DMS 273 (cell line): ENCODE measurements around the gene RPRML.
"Not testable (repeated sequence)": the region's sequence is repeated elsewhere in the genome, so short reads cannot be mapped to it uniquely, and the experiment has no call there.

ENCODE experiments used
- DNase-seq: peaks from one replicate; lab custom pipeline; 2025; ENCODE audit not compliant: unreplicated experiment; lab: John Stamatoyannopoulos, UW

The RPRML gene

GRCh38 chr17:46979147-46979863, at the start of gene RPRML:
Gene RPRML (minus strand): TSS chr17:46979253. CDS start chr17:46979007, 246 bp downstream.
- peak; percentile 92 for DNase-seq

GRCh38 chr17:47016966-47017365, 37.9 kb upstream of the RPRML start:
- not testable (repeated sequence) for DNase-seq

- no peak for DNase-seq
These were observed 34.3 kb upstream of the RPRML start for GRCh38 chr17:47013341-47013740.

GRCh38 chr17:47012457-47012856, 33.4 kb upstream of the RPRML start:
- no peak for DNase-seq

GRCh38 chr17:47009759-47010594, 30.9 kb upstream of the RPRML start:
- no peak for DNase-seq

- DNase-seq: no peak
These were observed 25.9 kb upstream of the RPRML start for GRCh38 chr17:47004906-47005305.

- DNase-seq: not testable (repeated sequence)
These were observed 24.8 kb upstream of the RPRML start for GRCh38 chr17:47003864-47004263.

- peak; percentile 34 for DNase-seq
These were observed 17.0 kb upstream of the RPRML start for GRCh38 chr17:46995841-46996571.

GRCh38 chr17:46994993-46995392, 15.9 kb upstream of the RPRML start:
- no peak for DNase-seq

GRCh38 chr17:46991617-46992016, 12.6 kb upstream of the RPRML start:
- peak; percentile 28 for DNase-seq

GRCh38 chr17:46989637-46990431, 10.8 kb upstream of the RPRML start:
- DNase-seq: no peak

GRCh38 chr17:46987927-46988326, 8.9 kb upstream of the RPRML start:
- DNase-seq: not testable (repeated sequence)

GRCh38 chr17:46986366-46986765, 7.3 kb upstream of the RPRML start:
- peak; percentile 96 for DNase-seq

- DNase-seq: peak; percentile 94
These were observed 5.8 kb upstream of the RPRML start for GRCh38 chr17:46984892-46985291.

GRCh38 chr17:46984341-46984740, 5.3 kb upstream of the RPRML start:
- DNase-seq: peak; percentile 98

- no peak for DNase-seq
These were observed 4.7 kb upstream of the RPRML start for GRCh38 chr17:46983782-46984181.

- no peak for DNase-seq
These were observed 3.5 kb upstream of the RPRML start for GRCh38 chr17:46982577-46982976.

GRCh38 chr17:46978489-46979146, 435 bp downstream of the RPRML start:
- DNase-seq: peak; percentile 56

GRCh38 chr17:46977750-46978488, 1.1 kb downstream of the RPRML start:
- DNase-seq: peak; percentile 83
